ENCODE data around the gene GHITM. TPM values are rescaled to one million over a fixed set of nuclear protein-coding genes. Genes with fewer than 3 reads are reported as not detected.
"Not testable (repeated sequence)": the region's sequence is repeated elsewhere in the genome, so short reads cannot be mapped to it uniquely, and the experiment has no call there.

GHITM gene
- total RNA-seq, 1 donor from 2014 or later: 122 TPM

DNA sequence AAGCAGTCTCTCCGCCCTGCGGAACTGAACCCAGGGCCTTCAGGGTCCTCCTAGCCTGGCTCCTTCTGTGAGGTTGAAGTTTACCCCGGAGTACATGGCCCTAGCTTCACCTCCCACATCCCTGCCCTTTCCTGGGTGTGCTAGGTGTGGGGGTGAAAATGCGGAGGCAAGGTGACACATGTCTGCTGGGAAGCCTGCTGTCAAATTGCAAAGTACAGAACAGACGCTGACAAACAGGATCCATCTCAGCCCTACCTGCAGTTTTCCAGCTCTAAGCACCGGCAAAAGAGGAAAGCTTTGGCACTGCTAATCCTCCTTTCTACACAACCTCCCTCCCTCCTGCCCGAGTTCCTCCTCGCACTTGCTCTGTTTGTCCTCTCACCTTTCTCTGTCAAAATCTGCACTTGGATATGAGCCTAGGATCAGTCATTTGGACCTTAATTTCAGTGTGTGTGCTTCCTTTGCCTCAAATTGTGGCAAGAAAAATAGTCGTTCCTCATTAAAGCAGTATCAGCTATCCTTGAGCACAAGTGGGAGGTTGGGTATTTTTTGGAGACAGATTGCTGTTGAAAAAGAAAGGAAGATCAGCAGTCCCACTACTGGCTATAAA lies 19.9 kb downstream of the GHITM start:
- H3K36me3 ChIP-seq (ENCODE audit: control insufficient read depth in 3 of 3, insufficient read depth in 3 of 3, low read length in 3 of 3): peaks cover 4 to 13% (median 8%) of the 10 kb centered on the region in 3 donors
- H3K9ac ChIP-seq (ENCODE audit: low read depth in 1 of 3, low read length in 3 of 3): no peak overlapping the region
- H3K4me3 ChIP-seq (ENCODE audit: low read length in 3 of 3): no peak overlapping the region
- no peaks in the 10 kb centered on the region for H3K4me1 ChIP-seq (ENCODE audit: control insufficient read depth in 3 of 3, insufficient read depth in 3 of 3, low read length in 3 of 3)
- H3K9me3 ChIP-seq (ENCODE audit: control insufficient read depth in 3 of 3, low read length in 3 of 3): no peaks in the 10 kb centered on the region
- H3K27me3 ChIP-seq (ENCODE audit: control insufficient read depth in 3 of 3, insufficient read depth in 3 of 3, low read length in 3 of 3): peaks cover 3 to 17% (median 13%) of the 10 kb centered on the region in 3 donors
- no peak overlapping the region for H3K27ac ChIP-seq (ENCODE audit: low read depth, low read length)

DNA sequence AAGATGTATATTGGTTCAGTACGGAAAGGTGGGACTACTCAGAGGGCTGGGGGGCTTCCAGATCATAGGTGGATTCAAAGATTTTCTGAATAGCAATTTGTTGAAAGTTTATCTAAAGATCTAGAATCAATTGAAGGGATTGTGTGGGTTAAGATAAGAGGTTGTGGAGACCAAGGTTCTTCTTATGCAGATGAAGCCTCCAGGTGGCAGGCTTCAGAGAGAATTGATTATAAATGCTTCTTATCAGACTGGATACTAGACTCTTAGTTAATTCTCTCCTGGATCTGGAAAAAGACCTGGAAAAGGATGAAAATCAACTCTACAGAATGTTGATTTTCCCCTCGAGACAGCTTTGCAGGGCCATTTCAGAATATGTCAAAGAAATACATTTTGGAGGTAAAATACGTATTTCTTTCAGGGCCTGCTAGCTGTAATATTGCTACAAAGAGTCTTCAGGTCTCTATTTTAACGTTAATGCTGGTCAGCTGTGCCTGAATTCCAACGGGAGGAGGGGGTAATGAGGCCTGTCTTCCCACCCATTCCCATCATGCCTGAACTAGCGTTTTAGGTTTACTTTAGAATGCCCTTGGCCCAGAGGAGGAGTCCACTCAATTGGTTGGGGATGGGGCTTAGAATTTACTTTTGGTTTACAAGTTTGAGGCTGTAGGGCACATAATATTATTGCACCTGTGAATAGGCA lies 21.5 kb downstream of the GHITM start:
- Histone ChIP-seq H3K27ac (ENCODE audit: low read depth, low read length) (no peak overlapping the region), H3K36me3 (ENCODE audit: control insufficient read depth in 3 of 3, insufficient read depth in 3 of 3, low read length in 3 of 3) (no peaks in the 10 kb centered on the region), H3K27me3 (ENCODE audit: control insufficient read depth in 3 of 3, insufficient read depth in 3 of 3, low read length in 3 of 3) (peaks cover 3 to 17% (median 17%) of the 10 kb centered on the region in 3 donors), H3K9ac (ENCODE audit: low read depth in 1 of 3, low read length in 3 of 3) (no peak overlapping the region), H3K9me3 (ENCODE audit: control insufficient read depth in 3 of 3, low read length in 3 of 3) (no peaks in the 10 kb centered on the region), H3K4me3 (ENCODE audit: low read length in 3 of 3) (no peak overlapping the region), H3K4me1 (ENCODE audit: control insufficient read depth in 3 of 3, insufficient read depth in 3 of 3, low read length in 3 of 3) (no peaks in the 10 kb centered on the region)

DNA sequence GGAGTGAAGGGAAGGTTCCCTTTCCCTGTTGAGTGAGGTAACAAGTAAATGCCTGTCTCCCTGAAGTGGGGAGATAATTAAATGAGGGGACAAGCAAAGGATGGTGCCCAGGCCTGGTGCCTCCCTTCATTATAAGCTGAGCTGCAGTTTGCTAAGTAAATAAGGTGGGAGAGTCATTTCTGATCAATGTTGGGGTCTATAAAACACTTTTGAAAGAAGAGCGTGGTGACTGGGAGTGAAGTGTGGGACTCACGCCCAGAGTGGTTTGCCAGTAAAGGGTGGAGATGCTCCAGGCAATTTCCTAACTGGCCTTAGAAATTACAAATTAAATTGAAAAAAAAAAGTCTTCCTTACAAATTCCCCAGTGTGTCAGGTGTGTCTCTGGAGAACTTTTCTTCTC lies 24.7 kb downstream of the GHITM start:
- Histone ChIP-seq H3K27me3 (ENCODE audit: control insufficient read depth in 3 of 3, insufficient read depth in 3 of 3, low read length in 3 of 3) (peaks cover 3 to 17% (median 17%) of the 10 kb centered on the region in 3 donors), H3K9ac (ENCODE audit: low read depth in 1 of 3, low read length in 3 of 3) (no peak overlapping the region), H3K4me1 (ENCODE audit: control insufficient read depth in 3 of 3, insufficient read depth in 3 of 3, low read length in 3 of 3) (no peaks in the 10 kb centered on the region)

DNA sequence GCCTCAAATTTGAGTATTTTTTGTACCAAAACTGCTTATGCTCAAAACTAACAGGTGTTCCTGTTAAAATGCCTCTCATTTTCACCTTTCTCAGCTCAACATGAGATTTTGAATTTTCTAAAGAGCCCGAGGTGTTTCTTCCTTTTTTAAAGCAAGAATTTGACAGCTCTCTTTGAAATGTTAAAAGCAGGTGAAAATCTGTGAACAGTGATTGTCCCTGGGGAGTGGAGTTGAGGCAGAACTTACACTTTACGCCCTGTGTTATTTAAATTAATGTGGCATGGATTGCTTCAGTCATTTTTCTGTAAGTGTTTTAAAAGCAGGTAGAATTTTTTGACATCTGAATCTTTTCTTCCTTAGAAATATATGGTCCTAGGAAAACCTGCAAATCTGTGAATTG lies 25.1 kb downstream of the GHITM start:
- Histone ChIP-seq H3K27me3 (ENCODE audit: control insufficient read depth in 3 of 3, insufficient read depth in 3 of 3, low read length in 3 of 3) (peaks cover 3 to 17% (median 14%) of the 10 kb centered on the region in 3 donors), H3K36me3 (ENCODE audit: control insufficient read depth in 3 of 3, insufficient read depth in 3 of 3, low read length in 3 of 3) (no peaks in the 10 kb centered on the region), H3K27ac (ENCODE audit: low read depth, low read length) (no peak overlapping the region), H3K4me3 (ENCODE audit: low read length in 3 of 3) (no peak overlapping the region), H3K9ac (ENCODE audit: low read depth in 1 of 3, low read length in 3 of 3) (no peak overlapping the region), H3K9me3 (ENCODE audit: control insufficient read depth in 3 of 3, low read length in 3 of 3) (no peaks in the 10 kb centered on the region), H3K4me1 (ENCODE audit: control insufficient read depth in 3 of 3, insufficient read depth in 3 of 3, low read length in 3 of 3) (no peaks in the 10 kb centered on the region)

More for the DNA sequence above, 24.7 kb downstream of the GHITM start:
- Histone ChIP-seq H3K4me3 (ENCODE audit: low read length in 3 of 3) (no peak overlapping the region), H3K36me3 (ENCODE audit: control insufficient read depth in 3 of 3, insufficient read depth in 3 of 3, low read length in 3 of 3) (no peaks in the 10 kb centered on the region), H3K27ac (ENCODE audit: low read depth, low read length) (no peak overlapping the region), H3K9me3 (ENCODE audit: control insufficient read depth in 3 of 3, low read length in 3 of 3) (no peaks in the 10 kb centered on the region)

DNA sequence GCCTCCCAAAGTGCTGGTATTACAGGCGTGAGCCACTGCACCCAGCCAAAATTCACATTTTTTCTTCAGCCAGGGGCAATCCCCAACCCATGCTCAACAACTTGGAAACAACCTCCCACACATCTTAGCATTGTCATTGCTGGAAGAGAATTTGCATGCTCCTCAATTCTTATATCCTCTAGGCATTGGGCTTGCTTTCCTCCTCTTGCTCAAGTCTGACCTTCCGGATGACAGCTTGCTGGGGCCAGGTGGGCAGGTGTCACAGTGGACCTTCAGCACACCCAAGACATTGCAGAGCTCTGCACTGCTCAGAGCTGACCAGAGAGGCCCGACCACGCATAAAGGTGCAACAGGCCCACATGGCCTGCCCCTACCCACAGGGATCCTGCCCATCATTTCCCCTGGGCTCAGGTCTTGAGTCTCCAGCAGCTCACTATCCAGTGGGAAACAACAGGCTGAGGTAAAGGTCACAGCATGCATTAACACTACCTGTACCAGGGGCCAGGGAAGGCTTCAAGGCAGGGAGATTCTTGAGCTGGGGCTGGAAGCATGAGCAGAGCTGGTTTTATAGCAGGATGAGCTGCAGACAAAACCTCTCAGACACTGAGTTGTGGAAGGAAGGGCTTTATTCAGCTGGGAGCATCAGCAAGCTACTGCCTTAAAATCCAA lies 27.4 kb downstream of the GHITM start:
- Histone ChIP-seq H3K9me3 (ENCODE audit: control insufficient read depth in 3 of 3, low read length in 3 of 3) (no peaks in the 10 kb centered on the region), H3K36me3 (ENCODE audit: control insufficient read depth in 3 of 3, insufficient read depth in 3 of 3, low read length in 3 of 3) (no peaks in the 10 kb centered on the region)

DNA sequence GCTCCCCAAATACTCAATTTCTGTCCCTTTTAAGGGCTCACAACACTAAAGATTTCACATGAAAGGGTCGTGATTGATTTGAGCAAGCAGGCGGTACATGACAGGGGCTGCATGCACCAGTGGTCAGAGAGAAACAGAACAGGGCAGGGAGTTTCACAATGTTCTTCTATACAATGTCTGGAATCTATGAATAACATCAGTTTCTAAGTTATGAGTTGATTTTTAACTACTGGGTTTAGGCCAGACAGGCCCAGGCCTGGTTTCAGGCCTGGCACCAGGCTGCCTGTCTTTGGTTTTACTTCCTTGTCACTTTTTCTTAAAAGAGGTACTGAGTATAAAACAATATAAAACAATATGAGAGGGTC lies 28.0 kb downstream of the GHITM start:
- not testable (repeated sequence) for H3K9ac ChIP-seq (ENCODE audit: low read depth in 1 of 3, low read length in 3 of 3); H3K9me3 ChIP-seq (ENCODE audit: control insufficient read depth in 3 of 3, low read length in 3 of 3); H3K4me1 ChIP-seq (ENCODE audit: control insufficient read depth in 3 of 3, insufficient read depth in 3 of 3, low read length in 3 of 3); H3K27me3 ChIP-seq (ENCODE audit: control insufficient read depth in 3 of 3, insufficient read depth in 3 of 3, low read length in 3 of 3); H3K4me3 ChIP-seq (ENCODE audit: low read length in 3 of 3); H3K27ac ChIP-seq (ENCODE audit: low read depth, low read length); H3K36me3 ChIP-seq (ENCODE audit: control insufficient read depth in 3 of 3, insufficient read depth in 3 of 3, low read length in 3 of 3)

More for the DNA sequence above, 27.4 kb downstream of the GHITM start:
- Histone ChIP-seq H3K27me3 (ENCODE audit: control insufficient read depth in 3 of 3, insufficient read depth in 3 of 3, low read length in 3 of 3) (peaks cover 0 to 11% (median 6%) of the 10 kb centered on the region in 3 donors), H3K4me3 (ENCODE audit: low read length in 3 of 3) (no peak overlapping the region), H3K4me1 (ENCODE audit: control insufficient read depth in 3 of 3, insufficient read depth in 3 of 3, low read length in 3 of 3) (no peaks in the 10 kb centered on the region), H3K9ac (ENCODE audit: low read depth in 1 of 3, low read length in 3 of 3) (no peak overlapping the region), H3K27ac (ENCODE audit: low read depth, low read length) (no peak overlapping the region)

DNA sequence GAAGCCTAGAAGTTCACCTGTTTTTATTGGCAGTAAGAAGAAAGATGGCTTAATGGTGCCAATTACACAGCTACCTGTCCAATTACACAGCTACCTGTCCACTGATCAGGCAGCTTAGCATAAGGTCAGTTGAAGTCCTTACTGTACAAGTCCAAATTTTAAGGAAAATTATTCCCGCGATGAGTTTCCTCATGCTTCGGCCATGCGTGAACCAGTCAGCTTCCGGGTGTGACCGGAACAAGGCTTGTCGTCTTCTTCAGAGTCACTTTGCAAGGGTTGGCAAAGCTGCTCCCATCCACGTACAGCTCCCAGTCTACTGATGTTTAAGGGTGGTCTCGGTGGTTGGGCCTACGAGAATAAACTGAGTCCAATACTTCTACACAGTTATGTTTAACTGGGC lies 29.1 kb downstream of the GHITM start:
- H3K4me1 ChIP-seq (ENCODE audit: control insufficient read depth in 3 of 3, insufficient read depth in 3 of 3, low read length in 3 of 3); H3K27me3 ChIP-seq (ENCODE audit: control insufficient read depth in 3 of 3, insufficient read depth in 3 of 3, low read length in 3 of 3); H3K27ac ChIP-seq (ENCODE audit: low read depth, low read length); H3K9me3 ChIP-seq (ENCODE audit: control insufficient read depth in 3 of 3, low read length in 3 of 3); H3K4me3 ChIP-seq (ENCODE audit: low read length in 3 of 3); H3K9ac ChIP-seq (ENCODE audit: low read depth in 1 of 3, low read length in 3 of 3); H3K36me3 ChIP-seq (ENCODE audit: control insufficient read depth in 3 of 3, insufficient read depth in 3 of 3, low read length in 3 of 3): not testable (repeated sequence)

DNA sequence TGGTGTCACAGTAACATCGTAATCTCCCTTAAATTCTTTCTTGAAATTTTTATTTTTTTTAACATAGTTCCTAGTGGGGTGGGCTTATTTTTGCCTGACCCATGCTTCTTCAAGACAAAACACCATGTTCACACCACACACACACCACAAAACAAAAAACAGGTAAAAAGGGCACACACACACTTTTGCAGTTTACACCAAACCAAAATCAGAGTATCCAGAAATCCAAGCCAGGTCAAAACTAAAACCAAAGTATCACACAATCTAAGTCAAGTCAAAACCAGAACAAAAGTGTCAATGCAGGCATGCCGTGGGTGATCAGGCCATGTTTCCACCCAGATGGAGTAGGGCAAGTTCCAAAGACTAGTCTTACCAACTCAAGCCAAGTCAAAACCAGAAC lies 31.9 kb downstream of the GHITM start:
- not testable (repeated sequence) for H3K27me3 ChIP-seq (ENCODE audit: control insufficient read depth in 3 of 3, insufficient read depth in 3 of 3, low read length in 3 of 3); H3K36me3 ChIP-seq (ENCODE audit: control insufficient read depth in 3 of 3, insufficient read depth in 3 of 3, low read length in 3 of 3); H3K4me1 ChIP-seq (ENCODE audit: control insufficient read depth in 3 of 3, insufficient read depth in 3 of 3, low read length in 3 of 3); H3K4me3 ChIP-seq (ENCODE audit: low read length in 3 of 3); H3K9me3 ChIP-seq (ENCODE audit: control insufficient read depth in 3 of 3, low read length in 3 of 3); H3K27ac ChIP-seq (ENCODE audit: low read depth, low read length); H3K9ac ChIP-seq (ENCODE audit: low read depth in 1 of 3, low read length in 3 of 3)

DNA sequence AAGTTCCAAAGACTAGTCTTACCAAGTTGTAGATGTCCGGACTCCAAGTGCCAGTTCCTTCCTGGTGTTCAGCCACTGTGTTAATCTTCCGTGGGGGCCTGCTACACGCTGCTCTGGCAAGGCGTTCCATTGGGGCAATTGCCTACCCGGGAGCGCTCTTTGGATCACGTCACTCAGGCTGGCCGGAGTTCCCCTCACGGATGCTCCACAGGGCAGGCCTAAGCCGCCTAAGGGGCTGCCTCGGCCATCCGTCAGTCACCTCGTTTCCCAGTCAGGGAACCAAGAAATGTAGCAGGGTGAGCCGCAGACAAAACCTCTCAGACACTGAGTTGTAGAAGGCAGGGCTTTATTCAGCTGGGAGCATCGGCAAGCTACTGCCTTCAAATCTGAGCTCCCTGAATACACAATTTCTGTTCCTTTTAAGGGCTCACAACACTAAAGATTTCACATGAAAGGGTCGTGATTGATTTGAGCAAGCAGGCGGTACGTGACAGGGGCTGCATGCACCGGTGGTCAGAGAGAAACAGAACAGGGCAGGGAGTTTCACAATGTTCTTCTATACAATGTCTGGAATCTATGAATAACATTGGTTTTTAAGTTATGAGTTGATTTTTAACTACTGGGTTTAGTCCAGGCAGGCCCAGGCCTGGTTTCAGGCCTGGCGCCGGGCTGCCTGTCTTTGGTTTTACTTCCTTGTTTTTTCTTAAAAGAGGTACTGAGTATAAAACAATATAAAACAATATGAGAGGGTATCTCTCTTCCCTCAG lies 32.6 kb downstream of the GHITM start:
- not testable (repeated sequence) for H3K9me3 ChIP-seq (ENCODE audit: control insufficient read depth in 3 of 3, low read length in 3 of 3); H3K9ac ChIP-seq (ENCODE audit: low read depth in 1 of 3, low read length in 3 of 3); H3K36me3 ChIP-seq (ENCODE audit: control insufficient read depth in 3 of 3, insufficient read depth in 3 of 3, low read length in 3 of 3); H3K27ac ChIP-seq (ENCODE audit: low read depth, low read length); H3K4me1 ChIP-seq (ENCODE audit: control insufficient read depth in 3 of 3, insufficient read depth in 3 of 3, low read length in 3 of 3); H3K4me3 ChIP-seq (ENCODE audit: low read length in 3 of 3); H3K27me3 ChIP-seq (ENCODE audit: control insufficient read depth in 3 of 3, insufficient read depth in 3 of 3, low read length in 3 of 3)
